Activated naive CD4-positive, alpha-beta T cell treated with Interleukin-2 at 50 U/mL for 16 hours (primary cell): ENCODE measurements around the gene PHF20.
A peak's percentile ranks its signal among the peaks of the same experiment; 100 is the strongest.
"Not testable (repeated sequence)": the region's sequence is repeated elsewhere in the genome, so short reads cannot be mapped to it uniquely, and the experiment has no call there.

Experiments
- DNase-seq: peaks from one replicate; pipeline ENCODE4 v3.0.0-alpha.2; 2020

PHF20 gene

DNA sequence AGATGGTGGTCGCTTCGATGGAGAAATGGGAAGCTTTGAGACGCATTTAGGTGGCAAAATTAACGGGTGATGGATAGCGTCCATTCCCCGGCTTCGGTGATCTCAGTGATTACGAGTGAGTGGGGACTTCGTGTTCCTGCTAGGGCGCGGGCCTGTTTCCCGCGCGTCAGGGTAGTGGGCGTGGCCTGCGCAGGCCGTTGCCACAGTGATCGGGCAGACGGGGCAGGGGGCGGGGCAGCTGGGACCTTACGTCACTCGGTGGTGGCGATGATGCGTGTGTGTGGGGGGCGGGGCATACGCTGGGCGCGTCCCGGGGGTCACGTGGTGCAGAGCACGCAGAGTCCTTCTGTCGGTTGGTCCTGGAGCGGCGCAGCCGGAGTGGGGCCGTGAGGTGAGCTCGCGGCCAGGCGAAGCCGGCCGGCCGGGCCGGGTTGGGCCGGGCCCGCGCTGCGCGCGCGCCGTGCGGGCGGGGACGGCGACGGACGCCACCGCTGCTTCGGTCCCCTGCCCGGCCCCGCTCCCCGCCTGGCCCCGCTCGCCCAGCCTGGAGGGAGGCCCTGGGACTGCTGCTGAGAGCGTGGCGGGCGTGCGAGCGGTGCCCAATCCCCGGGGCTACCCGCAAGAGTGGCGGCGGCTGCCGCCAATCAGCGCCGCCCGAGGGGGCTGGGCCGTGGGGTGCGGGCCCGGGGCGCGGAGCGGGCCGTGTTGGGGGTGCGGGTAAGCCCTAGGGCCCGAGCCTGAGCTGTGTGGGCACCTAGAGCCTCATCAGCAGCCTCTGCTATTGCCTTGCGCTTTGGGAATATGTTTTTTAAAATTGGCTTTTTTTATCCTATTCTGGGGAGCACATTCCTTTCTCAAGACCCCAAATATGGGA, at the start of gene PHF20:
PHF20 (plus strand) TSS at position 327 of the 874 bp plus-strand sequence. CDS start 29,508 bp downstream, outside the sequence.
- DNase-seq = peak; percentile 99

DNA sequence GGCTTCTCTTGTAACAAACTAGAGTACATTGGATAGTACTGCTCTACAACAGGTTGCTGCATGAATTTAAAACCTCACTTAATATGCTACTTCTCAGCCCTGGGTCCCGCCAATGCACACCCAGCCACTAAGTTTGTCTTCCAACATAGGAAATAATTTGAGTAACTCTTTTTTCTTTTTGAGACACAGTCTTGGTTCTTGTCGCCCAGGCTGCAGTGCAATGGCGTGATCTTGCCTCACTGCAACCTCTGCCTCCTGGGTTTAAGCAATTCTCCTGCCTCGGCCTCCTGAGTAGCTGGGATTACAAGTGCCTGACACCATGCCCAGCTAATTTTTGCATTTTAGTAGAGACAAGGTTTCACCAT, 48.6 kb upstream of the PHF20 start:
- DNase-seq = not testable (repeated sequence)

DNA sequence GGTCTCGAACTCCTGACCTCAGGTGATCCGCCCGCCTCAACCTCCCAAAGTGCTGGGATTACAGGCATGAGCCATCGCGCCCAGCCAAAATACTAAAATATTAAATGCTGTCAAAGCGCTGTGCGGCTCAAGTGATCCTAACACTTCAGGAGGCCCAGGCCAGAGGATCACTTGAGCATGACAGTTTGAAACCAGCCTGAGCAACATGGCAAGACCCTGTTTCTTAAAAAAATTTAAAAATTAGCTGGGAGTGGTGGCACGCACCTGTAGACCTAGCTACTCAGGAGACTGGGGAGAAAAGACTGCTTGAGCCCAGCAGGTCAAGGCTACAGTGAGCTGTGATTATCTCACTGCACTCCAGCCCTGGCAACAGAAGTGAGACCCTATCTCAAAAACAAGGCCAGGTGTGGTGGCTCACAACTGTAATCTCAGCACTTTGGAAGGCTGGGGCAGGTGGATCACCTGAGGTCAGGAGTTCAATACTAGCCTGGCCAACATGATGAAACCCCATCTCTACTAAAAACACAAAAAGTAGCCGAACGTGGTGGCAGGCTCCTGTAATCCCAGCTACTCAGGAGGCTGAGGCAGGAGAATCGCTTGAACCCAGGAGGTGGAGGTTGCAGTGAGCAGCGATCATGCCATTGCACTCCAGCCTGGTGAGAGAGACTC, 48.0 kb upstream of the PHF20 start:
- not testable (repeated sequence) for DNase-seq

DNA sequence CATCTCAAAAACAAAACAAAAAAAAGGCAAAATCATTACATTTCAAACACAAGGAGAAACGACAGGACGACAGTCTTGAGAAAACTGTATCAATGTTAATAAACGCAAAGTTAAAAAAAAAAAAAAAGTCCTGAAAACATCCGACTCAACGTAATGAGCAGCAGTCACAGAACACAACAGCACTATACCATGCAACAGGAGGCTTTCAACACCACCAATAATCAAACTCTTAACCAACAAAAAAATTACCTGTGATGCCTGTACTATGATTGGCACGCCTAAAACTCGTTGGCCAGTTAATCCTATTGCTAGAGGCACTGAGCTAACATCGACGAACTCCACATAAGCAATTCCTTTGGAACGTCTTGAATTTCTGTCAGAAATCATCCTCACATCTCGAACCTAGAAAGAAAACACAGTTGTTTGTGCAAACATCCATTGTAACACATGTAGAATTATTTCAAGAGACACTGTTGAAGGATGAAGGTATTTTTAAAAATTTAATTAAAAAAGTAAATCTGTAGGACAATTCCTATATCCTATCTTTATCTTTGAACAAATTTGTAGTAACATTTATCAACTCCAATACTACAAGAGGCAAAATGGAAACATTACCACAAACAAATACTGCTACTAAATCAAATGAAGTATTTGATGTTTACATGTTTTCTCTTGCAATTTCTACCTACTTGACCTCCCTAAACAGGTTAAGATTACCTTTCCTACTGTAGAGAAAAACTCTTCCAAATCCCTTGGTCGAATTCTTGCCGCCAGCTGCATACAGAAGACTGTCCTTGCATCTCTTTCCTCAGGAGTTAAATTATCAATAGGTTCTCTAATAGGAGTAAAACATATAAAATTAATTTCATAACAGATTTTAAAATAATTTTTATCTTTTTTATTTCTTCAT, 47.2 kb upstream of the PHF20 start:
- DNase-seq = no peak

DNA sequence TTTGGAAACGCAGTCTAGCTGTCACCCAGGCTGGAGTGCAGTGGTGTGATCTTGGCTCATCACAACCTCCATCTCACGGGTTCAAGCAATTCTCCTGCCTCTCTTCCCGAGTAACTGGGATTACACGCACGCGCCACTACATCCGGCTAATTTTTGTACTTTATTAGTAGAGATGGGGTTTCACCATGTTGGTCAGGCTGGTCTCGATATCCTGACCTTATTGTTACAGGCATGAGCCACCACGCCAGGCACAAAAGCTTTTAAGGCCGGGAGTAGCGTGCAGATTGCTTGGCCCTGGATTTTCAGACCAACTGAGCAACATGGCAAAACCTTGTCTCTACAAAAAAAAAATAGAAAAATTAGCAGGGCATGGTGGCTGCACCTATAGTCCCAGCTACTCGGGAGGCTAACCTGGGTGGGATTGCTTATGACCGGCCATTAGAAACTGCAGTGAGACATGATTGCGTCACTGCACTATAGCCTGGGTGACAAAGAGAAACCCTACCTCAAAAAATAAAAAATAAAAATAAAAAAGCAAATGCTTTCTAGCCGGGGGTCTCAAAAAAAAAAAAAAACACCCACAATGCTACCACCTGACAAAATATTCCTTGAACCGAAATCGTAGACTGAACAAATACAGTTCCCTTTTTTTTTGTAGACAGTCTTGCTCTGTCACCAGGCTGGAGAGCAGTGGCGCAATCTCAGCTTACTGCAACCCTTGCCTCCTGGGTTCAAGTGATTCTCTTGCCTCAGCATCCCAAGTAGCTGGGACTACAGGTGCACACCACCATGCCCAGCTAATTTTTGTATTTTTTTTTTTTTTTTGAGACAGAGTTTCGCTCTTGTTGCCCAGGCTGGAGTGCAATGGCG, 44.7 kb upstream of the PHF20 start:
- DNase-seq = no peak

DNA sequence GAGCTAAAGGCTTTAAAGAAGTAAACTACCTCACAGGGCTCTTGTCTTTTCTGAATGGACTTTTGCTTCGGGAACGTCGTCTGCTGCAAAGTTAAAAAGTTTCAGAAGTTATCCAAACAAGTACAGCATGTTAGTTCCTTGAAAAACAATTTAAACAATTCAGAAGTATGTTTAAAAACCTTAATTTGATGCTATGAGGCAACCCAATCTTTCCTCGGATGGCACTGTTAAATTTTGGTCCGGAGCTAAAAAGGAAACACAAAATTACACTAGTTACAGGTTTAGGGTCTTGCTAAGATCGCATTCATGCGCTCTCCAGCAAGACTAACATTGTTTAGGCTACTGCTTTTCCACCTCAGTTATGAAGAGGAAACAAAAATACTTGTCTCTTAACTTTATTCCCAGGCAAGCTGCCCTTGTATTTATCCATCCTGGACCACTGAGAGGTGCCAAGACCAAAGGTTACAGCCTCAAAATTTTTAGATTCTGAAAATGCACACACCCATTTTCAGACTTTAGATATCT, 42.5 kb upstream of the PHF20 start:
- DNase-seq = no peak

- no peak for DNase-seq
These were observed 41.8 kb upstream of the PHF20 start for GRCh38 chr20:35729836-35730582.

DNA sequence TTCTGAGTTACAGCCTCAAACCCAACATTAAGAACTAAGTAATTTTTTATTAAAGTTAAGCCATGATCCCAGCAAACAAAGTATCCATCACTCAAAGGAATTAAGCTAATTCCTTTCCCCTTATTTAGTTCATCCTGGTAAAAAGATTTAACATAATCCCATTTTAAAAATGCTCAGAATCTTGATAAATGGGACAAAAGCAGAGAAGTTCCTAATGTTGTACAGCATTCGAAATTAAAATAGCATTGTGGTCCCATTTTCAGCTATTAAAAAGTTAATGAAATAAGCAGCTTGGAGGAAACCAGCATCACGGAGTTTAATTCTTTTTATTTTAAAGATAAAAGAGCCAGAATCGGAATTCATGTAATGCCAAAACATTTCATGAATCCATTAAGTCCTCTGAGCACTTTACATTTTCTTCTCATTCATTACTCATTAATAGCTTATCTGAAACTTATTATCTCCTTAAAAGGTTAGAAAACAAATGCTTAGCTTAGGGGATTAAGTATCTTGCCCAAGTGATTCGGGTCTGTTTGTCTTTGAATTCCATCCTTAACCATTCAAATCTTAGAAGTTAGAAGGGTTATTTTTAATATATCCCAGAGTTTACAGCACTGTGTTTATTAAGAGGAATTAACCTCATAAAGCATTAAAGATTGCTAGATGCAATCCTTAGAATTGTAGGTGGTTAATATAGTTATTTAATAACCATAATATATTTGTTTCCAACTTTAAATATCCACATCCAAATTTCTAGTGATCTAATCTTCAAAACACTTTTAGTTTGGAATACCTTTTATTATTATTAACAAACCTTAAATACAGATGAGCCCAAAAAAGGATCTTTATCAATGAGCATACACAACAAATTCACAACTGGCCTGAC, 41.0 kb upstream of the PHF20 start:
- DNase-seq = no peak

- no peak for DNase-seq
These were observed 40.4 kb upstream of the PHF20 start for GRCh38 chr20:35731469-35731788.

DNA sequence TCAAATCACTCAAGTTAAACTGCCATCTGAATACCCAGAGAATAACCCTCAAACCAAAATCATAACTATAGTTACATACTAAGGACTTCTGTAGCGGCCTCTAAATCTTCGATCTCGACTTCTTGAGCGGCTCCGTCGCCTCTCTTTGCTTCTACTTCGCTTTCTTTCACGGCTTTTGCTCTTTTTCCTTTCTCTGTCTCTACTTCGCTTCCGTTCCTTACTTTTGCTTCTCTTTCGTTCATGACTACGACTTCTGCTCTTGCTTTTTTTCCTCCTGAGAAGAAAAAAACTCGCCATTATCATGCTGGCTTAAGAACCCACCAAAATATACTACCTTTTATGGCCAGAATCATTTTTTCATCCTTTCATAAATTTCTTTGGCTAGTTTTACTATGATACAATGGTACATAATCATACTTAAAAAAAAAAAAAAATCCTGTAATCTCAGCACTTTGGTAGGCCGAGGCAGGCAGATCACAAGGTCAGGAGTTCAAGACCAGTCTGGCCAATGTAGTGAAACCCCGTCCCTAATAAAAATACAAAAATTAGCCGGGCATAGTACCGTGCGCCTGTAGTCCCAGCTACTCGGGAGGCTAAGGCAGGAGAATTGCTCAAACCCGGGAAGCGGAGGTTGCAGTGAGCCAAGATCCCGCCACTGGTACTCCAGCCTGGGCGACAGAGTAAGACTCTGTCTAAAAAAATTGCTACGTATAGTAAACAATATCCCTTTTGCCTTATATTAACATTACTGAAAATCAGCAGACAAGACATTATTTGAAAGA, 39.8 kb upstream of the PHF20 start:
- DNase-seq = no peak

DNA sequence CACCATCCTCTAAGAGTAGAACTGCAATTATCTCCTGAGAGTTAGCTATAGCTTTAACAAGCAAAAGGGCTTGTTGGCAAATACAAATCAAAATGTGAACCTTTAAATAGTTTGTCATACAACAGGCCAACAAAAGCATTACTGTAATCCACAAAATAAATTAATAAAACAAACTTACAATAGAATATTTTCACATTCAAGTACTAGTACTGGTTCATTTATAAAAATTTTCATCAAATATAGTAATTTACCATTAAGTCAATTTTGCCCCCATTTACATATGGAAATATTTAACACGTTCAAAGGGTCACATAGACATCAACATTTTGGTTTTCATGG, 39.2 kb upstream of the PHF20 start:
- no peak for DNase-seq

DNA sequence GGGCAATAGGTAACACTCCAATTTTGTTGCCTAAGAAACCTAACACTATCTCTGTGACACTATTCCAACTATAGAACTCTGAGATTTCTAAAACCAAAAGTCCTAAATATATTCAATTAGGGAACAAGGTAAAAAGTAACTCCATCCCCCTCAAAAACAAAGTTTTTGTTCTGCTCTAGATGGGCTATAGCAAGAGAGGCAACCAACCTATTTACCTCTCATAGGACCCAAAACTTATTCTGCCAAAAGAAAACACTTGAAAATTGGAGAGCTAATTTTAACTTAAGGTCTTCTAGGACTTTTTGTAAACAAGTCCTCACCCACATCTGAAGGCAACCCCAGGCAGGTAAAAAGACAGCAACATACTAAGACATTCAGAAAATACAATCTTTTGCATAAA, 37.4 kb upstream of the PHF20 start:
- no peak for DNase-seq

DNA sequence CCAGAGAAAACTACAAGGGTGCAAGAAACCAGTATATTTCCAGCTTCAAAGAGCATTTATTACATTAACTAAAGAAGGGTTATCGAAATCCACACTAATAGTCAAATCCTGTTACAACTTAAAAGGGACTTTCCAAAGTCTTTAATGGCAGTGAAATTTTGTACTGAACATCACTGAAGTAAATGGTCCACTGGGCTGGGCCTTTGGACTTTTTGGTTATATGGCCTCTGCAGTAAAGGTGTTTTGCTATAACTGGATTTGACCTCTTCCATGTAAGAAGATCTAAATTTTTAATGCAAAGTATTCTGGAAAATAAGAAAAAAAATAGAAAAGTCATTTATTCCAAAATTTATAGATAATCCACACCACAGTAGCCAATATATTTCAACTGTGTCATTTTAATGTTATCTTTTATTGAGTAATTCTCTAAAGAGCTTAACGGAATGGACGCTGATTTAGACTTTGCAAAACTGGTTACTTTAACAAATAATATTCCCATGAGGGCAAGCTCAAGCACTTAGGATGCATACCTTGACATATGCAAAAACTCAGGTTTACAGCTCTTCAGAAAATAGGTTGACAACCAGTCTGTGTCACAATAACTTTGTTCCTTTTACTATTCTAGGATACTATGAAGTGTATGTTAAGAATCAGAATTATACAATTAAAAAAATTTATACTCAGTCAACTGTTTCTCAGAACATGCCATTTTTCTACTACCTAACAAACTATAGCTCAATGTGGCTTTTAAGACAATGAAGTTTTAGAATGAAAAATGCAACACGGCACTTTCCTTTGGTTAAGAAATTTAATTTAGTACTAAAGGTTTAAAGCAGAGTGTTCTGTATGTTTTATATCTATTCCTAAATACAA, 36.8 kb upstream of the PHF20 start:
- no peak for DNase-seq

GRCh38 chr20:35735826-35736470, 35.9 kb upstream of the PHF20 start:
- DNase-seq = no peak

GRCh38 chr20:35737865-35738333, 33.9 kb upstream of the PHF20 start:
- no peak for DNase-seq

- no peak for DNase-seq
These were observed 33.2 kb upstream of the PHF20 start for GRCh38 chr20:35738410-35739179.
